Hepatocyte (in vitro differentiated cells): ENCODE measurements around the gene GPRIN2. TPM values are rescaled to one million over a fixed set of nuclear protein-coding genes. Genes with fewer than 3 reads are reported as not detected.

Source experiments
- DNase-seq: peaks from one replicate; pipeline ENCODE4 v3.0.0-alpha.2; 2016; ENCODE audit warnings: low spot score
- H2AFZ ChIP-seq: fragments of 200-600 bp; sonication (generic); 2 replicates; pipeline ENCODE4 v1.6.0; 2016; ENCODE audit warnings: antibody characterized with exemption, mild to moderate bottlenecking
- H3K27ac ChIP-seq: fragments of 200-600 bp; sonication (generic); 2 replicates; pipeline ENCODE4 v1.5.1; 2016; ENCODE audit warnings: mild to moderate bottlenecking
- H3K27me3 ChIP-seq: fragments of 200-600 bp; sonication (generic); 2 replicates; pipeline ENCODE4 v1.6.1; 2016
- H3K36me3 ChIP-seq: fragments of 200-600 bp; sonication (generic); replicated peaks from 2 replicates; pipeline ENCODE4 v1.5.1; 2016; ENCODE audit warnings: low read depth; ENCODE audit not compliant: insufficient read depth
- H3K4me1 ChIP-seq: fragments of 200-600 bp; sonication (generic); 2 replicates; pipeline ENCODE4 v1.5.1; 2016; ENCODE audit warnings: mild to moderate bottlenecking, moderate library complexity; ENCODE audit not compliant: insufficient read depth
- H3K4me2 ChIP-seq: fragments of 200-600 bp; sonication (generic); 2 replicates; pipeline ENCODE4 v1.6.0; 2016
- H3K4me3 ChIP-seq: fragments of 200-600 bp; sonication (generic); 2 replicates; pipeline ENCODE4 v1.5.1; 2016; ENCODE audit warnings: mild to moderate bottlenecking
- H3K79me2 ChIP-seq: fragments of 200-600 bp; sonication (generic); 2 replicates; pipeline ENCODE4 v1.6.0; 2017; ENCODE audit warnings: mild to moderate bottlenecking
- H3K9me2 ChIP-seq: fragments of 200-600 bp; sonication (generic); replicated peaks from 2 replicates; pipeline ENCODE4 v1.6.0; 2017; ENCODE audit warnings: mild to moderate bottlenecking; ENCODE audit not compliant: insufficient read depth
- H3K9me3 ChIP-seq: fragments of 200-600 bp; sonication (generic); 2 replicates; pipeline ENCODE4 v1.5.1; 2016; ENCODE audit warnings: low read depth, mild to moderate bottlenecking
- H4K20me1 ChIP-seq: fragments of 200-600 bp; sonication (generic); 2 replicates; pipeline ENCODE4 v1.6.0; 2016; ENCODE audit warnings: mild to moderate bottlenecking; ENCODE audit not compliant: insufficient read depth, poor library complexity, severe bottlenecking
- CTCF ChIP-seq: fragments of 200-600 bp; sonication (generic); IDR thresholded peaks from 2 replicates; pipeline ENCODE4 v1.5.1; 2016; ENCODE audit warnings: antibody characterized with exemption, mild to moderate bottlenecking; ENCODE audit not compliant: poor library complexity
- EZH2 ChIP-seq: fragments of 200-600 bp; sonication (generic); IDR thresholded peaks from 2 replicates; pipeline ENCODE4 v1.6.1; 2016; ENCODE audit warnings: antibody characterized with exemption, mild to moderate bottlenecking, borderline replicate concordance
- EZH2phosphoT487 ChIP-seq: fragments of 200-600 bp; sonication (generic); IDR thresholded peaks from one replicate; pipeline ENCODE4 v1.6.1; 2018; ENCODE audit warnings: antibody characterized with exemption, mild to moderate bottlenecking, low read depth, moderate library complexity; ENCODE audit not compliant: unreplicated experiment, severe bottlenecking
- WGBS: methylation state at CpG from one replicate; pipeline ENCODE4 v1.1.6; 2016; ENCODE audit warnings: low lambda C conversion rate; ENCODE audit errors: missing lambda C conversion rate; 5-methylcytosine and 5-hydroxymethylcytosine counted together
- polyA plus RNA-seq: library from polyadenylated mRNA; unstranded; fragments of >200 nt; fragmentation: Nextera tagmentation; extraction: Ambion mirVana; gene quantifications from 2 replicates; pipeline ENCODE4 v1.2.1, GENCODE V29; 2016
- total RNA-seq: library from RNA; depleted of rRNA; stranded (reverse); fragments of >200 nt; gene quantifications from 2 replicates; pipeline ENCODE4 v1.2.3, GENCODE V29; 2014

Gene GPRIN2
- total and polyA plus RNA-seq, 2 experiments from 2014 or later: 15.0 to 23.4 TPM

GRCh38 chr10:46522295-46523118 lies 34.0 kb downstream of the GPRIN2 start:
- no peak for DNase-seq
- no peak overlapping the region for H2AFZ ChIP-seq

GRCh38 chr10:46520941-46521340 lies 35.5 kb downstream of the GPRIN2 start:
- DNase-seq: no peak
- H3K36me3 ChIP-seq: no peaks in the 10 kb centered on the region
- 80% methylated on average over 5 of the region's 5 CpGs for WGBS
- no peaks in the 10 kb centered on the region for H3K79me2 ChIP-seq
- no peak for TF ChIP-seq CTCF
- no peak for TF ChIP-seq EZH2phosphoT487
- TF ChIP-seq EZH2: no peak
- H3K27me3 ChIP-seq: no peaks in the 10 kb centered on the region
- H3K9me2 ChIP-seq: no peaks in the 10 kb centered on the region
- no peak overlapping the region for H3K27ac ChIP-seq
- H2AFZ ChIP-seq: no peak overlapping the region
- no peak overlapping the region for H3K4me3 ChIP-seq
- H3K4me2 ChIP-seq: no peak overlapping the region
- peaks cover 15% of the 10 kb centered on the region for H3K4me1 ChIP-seq
- no peaks in the 10 kb centered on the region for H4K20me1 ChIP-seq
- H3K9me3 ChIP-seq: no peaks in the 10 kb centered on the region

More at GRCh38 chr10:46522295-46523118, 34.0 kb downstream of the GPRIN2 start:
- Histone ChIP-seq H3K9me2 (no peaks in the 10 kb centered on the region), H4K20me1 (no peaks in the 10 kb centered on the region), H3K4me2 (no peak overlapping the region), H3K79me2 (no peaks in the 10 kb centered on the region), H3K4me3 (no peak overlapping the region), H3K4me1 (peaks cover 15% of the 10 kb centered on the region), H3K27me3 (no peaks in the 10 kb centered on the region), H3K36me3 (no peaks in the 10 kb centered on the region), H3K27ac (no peak overlapping the region), H3K9me3 (no peaks in the 10 kb centered on the region)
- 90% methylated on average over 10 of the region's 10 CpGs for WGBS
- TF ChIP-seq EZH2phosphoT487 (no peak), CTCF (no peak), EZH2 (no peak)

- Histone ChIP-seq H3K9me3 (no peaks in the 10 kb centered on the region), H4K20me1 (no peaks in the 10 kb centered on the region), H3K4me1 (peaks cover 15% of the 10 kb centered on the region), H3K4me3 (no peak overlapping the region), H2AFZ (no peak overlapping the region), H3K27me3 (no peaks in the 10 kb centered on the region), H3K9me2 (no peaks in the 10 kb centered on the region), H3K79me2 (no peaks in the 10 kb centered on the region), H3K27ac (no peak overlapping the region), H3K36me3 (no peaks in the 10 kb centered on the region), H3K4me2 (no peak overlapping the region)
- TF ChIP-seq CTCF: no peak
- no peak for TF ChIP-seq EZH2phosphoT487
- no peak for TF ChIP-seq EZH2
- WGBS: 89% methylated on average over 5 of the region's 5 CpGs
- no peak for DNase-seq
Observed at GRCh38 chr10:46520381-46520780, 36.1 kb downstream of the GPRIN2 start.
